ENCODE measurements around the gene SUCLA2. TPM values are rescaled to one million over a fixed set of nuclear protein-coding genes. Genes with fewer than 3 reads are reported as not detected.

The SUCLA2 gene
- total RNA-seq, 1 experiment from 2014 or later = 53.9 TPM

DNA sequence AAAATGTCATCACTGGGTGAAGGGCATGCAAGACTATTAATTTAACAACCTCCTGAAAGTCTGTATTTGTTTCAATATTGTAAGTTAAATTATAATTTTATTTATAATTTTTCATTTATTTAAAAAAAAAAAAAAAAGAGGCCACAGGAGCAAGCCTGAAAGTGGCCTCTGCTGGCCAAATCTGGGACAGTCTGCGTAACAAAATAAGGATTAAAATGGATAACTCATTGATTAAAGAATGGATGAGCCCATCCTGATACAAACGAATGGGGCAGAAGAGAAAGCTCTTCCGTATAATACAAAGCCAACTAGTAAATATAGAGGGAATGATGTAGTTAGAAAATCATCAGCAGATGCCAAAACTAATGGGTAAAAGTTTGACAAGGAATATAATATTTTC is 36.2 kb downstream of the SUCLA2 start:
- no peak overlapping the region for H2BK15ac ChIP-seq (ENCODE audit: low read depth, low read length)
- no peaks in the 10 kb centered on the region for H3K27me3 ChIP-seq (ENCODE audit: insufficient read depth, low read length)
- no peaks in the 10 kb centered on the region for H3K23me2 ChIP-seq (ENCODE audit: insufficient read length, low read depth, low read length, poor library complexity, severe bottlenecking)
- no peak overlapping the region for H3K9ac ChIP-seq (ENCODE audit: extremely low read depth, insufficient read length, low read length)
- no peak overlapping the region for H4K5ac ChIP-seq (ENCODE audit: insufficient read length, low read depth, low read length)
- no CpG with 5 or more reads among the region's 3 CpGs for WGBS (ENCODE audit: extremely low coverage, insufficient read length, low lambda C conversion rate)
- no peak overlapping the region for H2BK20ac ChIP-seq (ENCODE audit: low read depth, low read length, poor library complexity, severe bottlenecking)
- no peak overlapping the region for H3K18ac ChIP-seq (ENCODE audit: insufficient read length, low read depth, low read length)
- H3K79me1 ChIP-seq (ENCODE audit: insufficient read depth, low read depth, low read length, poor library complexity, severe bottlenecking) = no peaks in the 10 kb centered on the region
- no peak overlapping the region for H3K27ac Mint-ChIP-seq
- H3K56ac ChIP-seq (ENCODE audit: insufficient read length, low read depth, low read length) = no peak overlapping the region
- H3K27me3 Mint-ChIP-seq (ENCODE audit: low read depth) = no peaks in the 10 kb centered on the region
- DNase-seq = no peak
- H3T11ph ChIP-seq (ENCODE audit: low read length) = no peak overlapping the region
- H3K4me2 ChIP-seq (ENCODE audit: insufficient read depth, insufficient read length, low read length) = no peak overlapping the region
- no peak overlapping the region for H4K8ac ChIP-seq (replicated peaks; ENCODE audit: insufficient read length, low read depth, low read length)
- no peak overlapping the region for H2AFZ ChIP-seq (ENCODE audit: low read length)
- H3K79me2 ChIP-seq (ENCODE audit: insufficient read depth, low read length) = no peaks in the 10 kb centered on the region
- H2AK5ac ChIP-seq (ENCODE audit: insufficient read length, low read length) = no peak overlapping the region
- peaks cover 41 to 45% of the 10 kb centered on the region in 2 experiments for H3K9me3 Mint-ChIP-seq
- H3K4me1 ChIP-seq (ENCODE audit: insufficient read depth, low read length) = no peaks in the 10 kb centered on the region
- peaks cover 18% of the 10 kb centered on the region for H3K9me3 ChIP-seq (ENCODE audit: control insufficient read depth, low read depth, low read length)
- no peaks in the 10 kb centered on the region for H3K4me1 Mint-ChIP-seq
- no peak overlapping the region for H4K91ac ChIP-seq (ENCODE audit: insufficient read length, low read depth, low read length)
- no peak overlapping the region for H3K27ac ChIP-seq (ENCODE audit: insufficient read length, low read depth, low read length)
- H3K14ac ChIP-seq (ENCODE audit: insufficient read depth, low read length) = no peak overlapping the region
- no peak overlapping the region for H2BK12ac ChIP-seq (ENCODE audit: insufficient read length, low read depth, low read length)
- H2BK5ac ChIP-seq (ENCODE audit: insufficient read length, low read length) = no peak overlapping the region
- H2BK120ac ChIP-seq (ENCODE audit: low read depth, low read length, poor library complexity, severe bottlenecking) = no peak overlapping the region
- TF ChIP-seq CTCF (conservative IDR thresholded peaks at IDR 0.05) = no peak; the same call in 2 of the 3 replicates
- no peak overlapping the region for H3K23ac ChIP-seq (ENCODE audit: insufficient read length, low read depth, low read length)
- no peaks in the 10 kb centered on the region for H4K20me1 ChIP-seq (ENCODE audit: control insufficient read depth, insufficient read depth, insufficient read length)
- no peak overlapping the region for H3K4ac ChIP-seq (ENCODE audit: low read depth, low read length)
- peaks cover 66 to 84% (median 74%) of the 10 kb centered on the region in 3 experiments for H3K36me3 Mint-ChIP-seq (ENCODE audit: insufficient read depth in 1 of 3, low read depth in 3 of 3)
- H3K4me3 Mint-ChIP-seq = no peak overlapping the region

Measured in H9 (cell line).